Activated CD4-positive, alpha-beta T cell treated with anti-CD3 and anti-CD28 coated beads, Interleukin-2, Interleukin-4, amounts not matched to agents 100 ng/mL and 50 ng/mL, durations not matched to agents 16 hours and 8 hours (primary cell): ENCODE data around the gene STAC.
"Not testable (repeated sequence)": the region's sequence is repeated elsewhere in the genome, so short reads cannot be mapped to it uniquely, and the experiment has no call there.

ENCODE experiments used
- DNase-seq: peaks from one replicate; pipeline ENCODE4 v3.0.0-alpha.2; 2020; ENCODE audit warnings: low spot score

The STAC gene

DNA sequence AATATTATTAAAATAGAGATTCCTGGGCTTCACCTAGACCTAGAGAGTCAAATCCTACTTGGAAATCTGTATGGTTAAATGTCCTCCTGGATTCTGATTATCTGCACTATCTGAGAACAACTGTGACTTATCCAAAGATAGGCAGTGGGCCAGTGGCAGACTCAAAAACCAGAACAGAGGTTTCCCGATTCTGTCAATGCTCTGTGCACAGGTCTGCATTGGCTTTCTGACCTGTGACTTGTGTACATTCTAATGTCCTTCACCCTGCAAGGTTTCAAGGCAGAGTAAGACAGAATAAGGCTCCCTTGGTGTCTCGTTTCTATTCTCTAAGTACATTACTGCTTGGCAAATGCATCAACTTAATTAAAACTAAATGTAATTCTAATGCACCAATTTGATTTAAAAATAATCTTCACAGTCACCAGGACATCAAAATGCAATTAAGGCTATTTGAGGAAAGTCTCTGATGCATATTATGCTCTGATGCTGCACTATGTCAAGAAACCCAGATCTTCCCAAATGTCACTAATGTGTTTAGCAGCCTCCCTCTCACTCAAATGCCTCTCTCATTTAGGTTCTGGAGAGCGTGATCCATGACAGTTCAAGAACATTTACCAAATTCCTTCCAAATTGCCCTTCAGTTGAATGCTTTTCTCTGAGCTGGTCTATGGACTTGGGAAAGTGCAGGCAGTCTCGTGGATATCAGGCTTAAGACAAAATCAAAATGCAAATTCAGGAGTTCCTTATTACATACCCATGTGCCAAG is 140.1 kb downstream of the STAC start:
- no peak for DNase-seq

DNA sequence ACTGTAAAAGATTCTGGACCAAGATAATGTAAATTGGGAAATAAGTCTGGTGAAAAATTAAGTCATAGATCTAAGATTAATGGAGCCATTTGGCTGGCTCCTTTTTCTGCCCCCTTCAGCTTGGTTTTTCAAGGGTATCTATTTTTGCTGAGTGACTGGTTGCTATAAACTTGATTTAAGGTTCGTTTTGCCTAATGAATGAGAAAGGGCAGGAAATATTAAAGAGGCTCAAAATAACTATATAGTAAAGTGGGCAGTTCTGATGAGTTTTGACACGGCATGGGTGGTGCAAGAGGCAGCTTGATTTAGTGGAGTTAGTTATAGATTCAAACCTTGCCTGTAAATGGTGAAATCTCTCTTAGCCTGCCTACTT is 140.7 kb downstream of the STAC start:
- no peak for DNase-seq

- no peak for DNase-seq
Observed at GRCh38 chr3:36524560-36524959, 144.3 kb downstream of the STAC start.

DNA sequence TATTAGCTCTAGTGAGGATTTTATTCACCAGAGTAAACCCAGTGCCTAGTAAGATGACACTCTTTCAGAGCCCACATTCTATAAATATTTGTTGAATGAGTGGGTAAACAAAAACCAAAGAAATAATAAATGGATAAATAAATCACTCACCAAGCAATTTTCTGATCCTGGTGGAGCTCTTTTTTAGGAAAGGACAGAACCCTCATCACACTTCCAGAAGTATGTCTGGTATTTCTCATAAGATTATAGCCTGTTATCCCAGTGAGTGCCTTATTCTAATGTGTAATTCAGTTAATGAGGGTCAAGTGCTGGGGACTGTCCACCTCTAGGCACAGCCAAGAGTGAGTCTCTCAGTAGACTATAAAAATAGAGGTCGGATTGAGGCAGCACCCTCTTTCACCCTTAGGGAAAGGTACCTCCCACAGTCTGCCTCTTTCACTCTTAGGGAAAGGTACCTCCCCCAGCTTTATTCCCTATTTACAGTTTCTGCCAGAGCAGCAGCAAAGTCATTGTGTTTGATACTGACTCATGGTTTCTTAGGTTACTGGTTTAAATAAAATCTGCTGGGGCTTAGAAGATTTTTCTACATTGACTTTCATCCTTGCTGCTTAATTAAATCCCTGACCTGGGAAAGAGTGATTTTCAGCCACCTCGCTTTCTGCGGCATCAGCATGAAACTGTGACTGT is 145.0 kb downstream of the STAC start:
- no peak for DNase-seq

- DNase-seq: no peak
Observed at GRCh38 chr3:36538136-36538749, 157.9 kb downstream of the STAC start.

DNA sequence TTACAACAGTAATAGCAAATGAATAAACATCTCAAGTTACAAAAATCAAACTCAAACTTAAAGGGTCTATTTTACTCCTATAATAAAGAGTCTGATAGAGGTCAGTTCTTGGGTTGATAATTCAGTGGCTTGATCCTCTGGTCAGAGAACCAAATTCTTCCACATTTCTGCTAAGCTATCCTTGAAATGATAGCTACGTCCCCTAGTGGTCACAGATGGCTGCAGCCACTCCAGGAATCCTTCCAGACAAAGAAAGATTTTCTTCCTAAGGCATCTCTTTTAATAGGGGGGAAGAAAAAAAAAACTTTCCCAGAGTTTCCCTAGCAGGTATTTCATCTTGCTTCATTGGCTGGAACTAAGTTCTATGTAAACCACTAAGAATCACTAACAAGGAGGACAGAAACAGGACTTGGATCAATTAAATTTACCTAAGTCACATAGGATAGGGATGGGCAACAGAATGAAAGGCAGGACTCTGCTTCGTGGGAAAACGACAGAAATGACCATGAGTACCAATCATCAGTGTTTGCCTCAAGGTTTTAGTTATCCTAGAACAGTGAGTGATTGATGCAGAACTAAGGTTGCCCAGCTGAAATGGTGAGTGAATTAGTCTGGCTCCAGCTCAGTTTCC is 160.7 kb downstream of the STAC start:
- DNase-seq: no peak

GRCh38 chr3:36542186-36542585 is 161.9 kb downstream of the STAC start:
- no peak for DNase-seq

GRCh38 chr3:36543276-36543997 is 163.1 kb downstream of the STAC start:
- DNase-seq: no peak

- no peak for DNase-seq
Observed at GRCh38 chr3:36546226-36546625, 165.9 kb downstream of the STAC start.

DNA sequence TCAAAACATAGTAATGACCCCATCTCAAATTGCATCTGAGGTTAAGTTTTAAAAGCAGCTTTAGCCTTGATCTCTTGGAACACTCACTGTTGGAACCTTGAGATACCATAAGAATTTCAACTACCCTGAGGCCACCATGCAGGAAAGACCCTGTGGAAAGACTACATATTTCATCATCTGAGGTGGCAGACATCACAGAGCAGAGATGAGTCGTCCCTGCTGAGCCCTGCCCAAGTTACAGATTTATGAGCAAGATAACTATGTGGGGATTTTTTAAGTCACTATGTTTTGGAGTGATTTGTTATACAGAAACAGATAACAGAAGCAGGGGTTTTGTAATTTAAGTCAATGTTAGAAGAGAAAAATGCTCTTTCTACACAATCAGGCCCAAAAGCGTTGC is 168.4 kb downstream of the STAC start:
- no peak for DNase-seq

DNA sequence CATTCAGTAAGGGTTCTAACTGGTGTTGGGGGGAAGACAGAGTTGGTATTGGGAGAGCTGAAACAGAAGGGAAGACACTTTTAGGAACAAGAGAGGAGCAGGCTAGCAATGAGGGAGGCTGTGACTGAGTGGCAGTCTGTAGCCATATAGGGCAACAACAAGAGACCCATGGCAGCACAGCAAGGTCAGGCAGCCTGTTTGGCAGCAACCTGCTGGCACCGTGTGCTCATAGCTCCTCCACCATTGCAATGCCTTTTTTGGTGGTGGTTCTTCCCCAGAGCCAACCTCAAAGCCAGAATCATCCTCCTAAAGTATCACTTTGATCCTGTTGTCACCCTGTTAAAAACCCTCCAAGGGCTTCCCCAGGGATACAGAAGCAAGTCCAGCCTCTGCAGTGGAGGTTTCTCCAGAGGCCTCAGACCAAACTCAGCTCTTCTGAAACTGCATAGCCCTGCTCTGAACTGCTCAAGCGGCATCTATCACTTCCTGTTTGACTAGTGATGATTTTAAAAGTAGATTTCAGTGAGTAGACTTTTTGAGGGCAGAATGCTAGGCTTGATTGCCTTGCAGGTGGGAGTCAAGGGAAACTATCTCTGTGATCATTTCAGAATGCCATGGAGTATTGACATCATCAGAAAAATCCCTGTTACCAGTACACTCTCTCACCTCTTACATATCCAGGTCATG is 176.9 kb downstream of the STAC start:
- no peak for DNase-seq

DNA sequence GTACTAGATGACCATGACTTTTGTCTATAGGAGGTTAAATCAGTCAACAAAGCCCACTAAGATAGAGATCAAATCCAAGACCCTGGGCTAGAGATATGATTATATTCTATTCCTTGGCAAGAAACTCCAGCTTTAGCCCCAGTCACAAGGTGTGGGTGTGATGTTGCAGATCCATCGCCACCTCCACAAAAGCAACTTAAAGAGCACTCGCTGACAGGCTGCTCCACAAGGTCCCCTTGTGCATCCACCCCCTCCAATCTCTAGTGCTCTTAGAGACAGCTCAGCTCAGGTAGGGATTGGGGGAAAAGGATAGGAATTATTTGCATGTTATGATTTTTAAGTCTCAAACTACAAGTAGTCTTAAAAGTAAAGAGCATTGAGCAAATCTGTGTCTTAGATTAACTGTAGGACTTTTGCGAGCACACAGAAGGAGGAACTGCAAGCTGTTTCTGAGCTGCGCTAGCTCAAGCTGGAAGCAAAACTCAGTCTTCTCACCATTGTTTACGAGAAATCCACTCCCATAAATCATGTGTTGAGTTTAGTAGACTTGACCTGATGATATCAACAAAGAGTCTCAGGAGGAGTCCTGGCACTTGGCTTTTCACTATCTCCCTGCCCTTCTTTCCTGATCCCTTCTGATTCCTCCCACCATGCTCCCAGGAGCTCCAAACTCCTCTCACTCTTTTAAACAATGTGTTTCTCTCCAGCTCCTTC is 177.6 kb downstream of the STAC start:
- DNase-seq: no peak

- DNase-seq: no peak
Observed at GRCh38 chr3:36558961-36559360, 178.7 kb downstream of the STAC start.

- DNase-seq: no peak
Observed at GRCh38 chr3:36560685-36561084, 180.4 kb downstream of the STAC start.

DNA sequence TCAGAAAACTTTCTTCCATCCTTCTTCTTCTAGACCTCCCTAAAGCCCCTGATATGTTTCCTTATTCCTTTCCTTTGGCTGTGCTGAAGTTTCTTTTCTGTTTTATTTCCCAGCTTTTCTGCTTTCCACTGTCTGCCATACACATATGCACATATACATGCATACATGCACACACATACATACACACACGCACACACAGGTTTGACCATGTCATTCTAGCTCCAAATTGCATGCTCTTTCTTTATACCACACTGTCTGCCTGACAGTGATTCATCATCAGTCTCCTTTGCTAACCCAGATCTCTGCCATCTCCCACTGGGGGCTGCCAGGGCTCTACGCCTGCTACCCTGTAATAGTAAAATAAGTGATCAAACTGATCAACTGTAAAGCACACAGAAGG is 181.3 kb downstream of the STAC start:
- no peak for DNase-seq

GRCh38 chr3:36562945-36563344 is 182.6 kb downstream of the STAC start:
- no peak for DNase-seq

- DNase-seq: no peak
Observed at GRCh38 chr3:36575241-36575640, 194.9 kb downstream of the STAC start.

DNA sequence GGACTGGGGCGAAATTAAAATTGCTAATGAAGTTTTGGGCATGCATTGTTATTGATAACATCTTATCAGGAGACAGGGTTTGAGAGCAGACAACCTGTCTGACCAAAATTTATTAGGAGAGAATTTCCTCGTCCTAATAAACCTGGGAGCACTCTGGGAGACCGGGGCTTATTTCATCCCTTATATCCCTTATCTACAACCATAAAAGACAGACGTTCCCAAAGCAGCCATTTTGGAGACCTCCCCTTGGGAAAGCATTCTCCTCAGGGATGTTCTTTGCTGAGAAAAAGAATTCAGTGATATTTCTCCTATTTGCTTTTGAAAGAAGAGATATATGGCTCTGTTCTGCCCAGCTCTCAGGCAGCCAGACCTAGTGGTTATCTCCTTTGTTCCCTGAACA is 198.1 kb downstream of the STAC start:
- not testable (repeated sequence) for DNase-seq

- DNase-seq: no peak
Observed at GRCh38 chr3:36579746-36580145, 199.4 kb downstream of the STAC start.

DNA sequence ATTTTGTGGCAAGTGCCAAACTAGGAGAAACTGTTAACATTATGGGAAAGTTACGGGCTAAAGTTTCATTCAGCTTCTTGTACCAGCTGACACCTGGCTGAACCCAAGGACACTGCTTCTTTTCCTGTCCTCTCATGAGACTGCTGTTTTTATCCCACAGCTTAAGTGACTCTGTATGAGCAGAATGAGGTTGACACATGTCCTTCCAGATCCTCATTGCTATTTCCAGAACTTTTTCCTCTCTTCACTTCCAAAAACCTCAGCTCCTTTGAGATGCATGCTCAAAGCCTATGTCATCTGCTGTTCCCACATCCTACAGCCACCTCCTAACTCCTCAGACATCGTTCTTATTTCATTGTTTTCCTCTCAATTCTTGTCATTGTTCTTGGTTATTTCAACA is 200.4 kb downstream of the STAC start:
- no peak for DNase-seq

DNA sequence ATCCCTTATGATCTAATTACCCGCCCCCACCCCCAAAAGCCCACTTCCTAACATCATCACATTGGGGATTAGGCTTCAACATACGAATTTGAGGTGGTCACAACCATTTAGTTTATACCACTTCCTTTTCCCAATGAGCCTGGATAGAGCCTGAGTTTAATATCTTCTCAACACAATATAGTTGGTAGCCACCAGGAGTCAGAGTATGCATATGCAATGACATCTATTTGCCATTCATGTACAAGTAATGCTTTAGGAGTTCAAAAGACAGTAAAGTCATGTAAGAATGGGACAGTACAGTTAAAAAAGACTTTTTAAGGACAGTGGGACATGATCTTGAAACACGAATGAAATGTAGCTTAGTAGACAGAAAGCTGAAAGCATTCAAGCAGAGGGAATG is 211.7 kb downstream of the STAC start:
- DNase-seq: no peak
